Measurements from ENCODE around the gene CCDC57. TPM values are rescaled to one million over a fixed set of nuclear protein-coding genes. Genes with fewer than 3 reads are reported as not detected.

CCDC57 gene
- total RNA-seq, 1 experiment from 2014 or later = 31.0 TPM

- Mint-ChIP-seq H3K27me3 (ENCODE audit: insufficient read depth, unreplicated experiment) (no peaks in the 10 kb centered on the region), H3K4me3 (ENCODE audit: unreplicated experiment) (no peak overlapping the region), H3K36me3 (ENCODE audit: insufficient read depth, unreplicated experiment) (peaks cover 15% of the 10 kb centered on the region), H3K4me1 (ENCODE audit: low read depth, unreplicated experiment) (peaks cover 6% of the 10 kb centered on the region), H3K27ac (ENCODE audit: unreplicated experiment) (no peak overlapping the region), H3K9me3 (ENCODE audit: unreplicated experiment) (no peaks in the 10 kb centered on the region)
- H3K27me3 ChIP-seq (replicated peaks; ENCODE audit: control insufficient read depth, insufficient read depth, low read length) = no peaks in the 10 kb centered on the region
- no peak overlapping the region for H3K4me3 ChIP-seq (ENCODE audit: low read depth, low read length)
- intact Hi-C loops (cut with micrococcal nuclease; ENCODE audit: unreplicated experiment) = no loop called here
- no peak for DNase-seq
- H3K9me3 ChIP-seq = no peaks in the 10 kb centered on the region
- no peaks in the 10 kb centered on the region for H3K36me3 ChIP-seq (ENCODE audit: control insufficient read depth, insufficient read depth, low read length)
- ChIA-PET CTCF (no interaction called here), POLR2A (no interaction called here)
- no TSS peak for BruUV-seq (replicated peaks)
- no peak for TF ChIP-seq CTCF (IDR thresholded peaks at IDR 0.05; ENCODE audit: insufficient read depth in 1 of 2, low read depth in 1 of 2, low read length in 1 of 2, severe bottlenecking in 1 of 2, unreplicated experiment in 1 of 2)
- H3K4me1 ChIP-seq = no peaks in the 10 kb centered on the region
These were observed 98.7 kb downstream of the CCDC57 start for GRCh38 chr17:82113941-82114340.

- POLR2A ChIA-PET = no interaction called here
- Mint-ChIP-seq H3K27me3 (ENCODE audit: insufficient read depth, unreplicated experiment) (no peaks in the 10 kb centered on the region), H3K27ac (ENCODE audit: unreplicated experiment) (no peak overlapping the region), H3K9me3 (ENCODE audit: unreplicated experiment) (no peaks in the 10 kb centered on the region), H3K4me1 (ENCODE audit: low read depth, unreplicated experiment) (peaks cover 6% of the 10 kb centered on the region), H3K4me3 (ENCODE audit: unreplicated experiment) (no peak overlapping the region), H3K36me3 (ENCODE audit: insufficient read depth, unreplicated experiment) (peaks cover 20% of the 10 kb centered on the region)
- no peak for TF ChIP-seq CTCF (IDR thresholded peaks at IDR 0.05; ENCODE audit: insufficient read depth in 1 of 2, low read depth in 1 of 2, low read length in 1 of 2, severe bottlenecking in 1 of 2, unreplicated experiment in 1 of 2)
- DNase-seq = no peak
- BruUV-seq (replicated peaks) = no TSS peak
- Histone ChIP-seq H3K36me3 (ENCODE audit: control insufficient read depth, insufficient read depth, low read length) (no peaks in the 10 kb centered on the region), H3K4me1 (no peaks in the 10 kb centered on the region), H3K4me3 (ENCODE audit: low read depth, low read length) (no peak overlapping the region), H3K9me3 (no peaks in the 10 kb centered on the region), H3K27me3 (replicated peaks; ENCODE audit: control insufficient read depth, insufficient read depth, low read length) (no peaks in the 10 kb centered on the region)
- CTCF ChIA-PET = no interaction called here
- intact Hi-C loops (cut with micrococcal nuclease; ENCODE audit: unreplicated experiment) = no loop called here
These were observed 99.2 kb downstream of the CCDC57 start for GRCh38 chr17:82113422-82113821.

- CTCF ChIA-PET = no interaction called here
- H3K36me3 Mint-ChIP-seq (ENCODE audit: insufficient read depth, unreplicated experiment) = peaks cover 25% of the 10 kb centered on the region
- H3K9me3 Mint-ChIP-seq (ENCODE audit: unreplicated experiment) = no peaks in the 10 kb centered on the region
- POLR2A ChIA-PET = no interaction called here
- DNase-seq = no peak
- no peak overlapping the region for H3K4me3 Mint-ChIP-seq (ENCODE audit: unreplicated experiment)
- H3K4me1 Mint-ChIP-seq (ENCODE audit: low read depth, unreplicated experiment) = peaks cover 6% of the 10 kb centered on the region
- no peaks in the 10 kb centered on the region for H3K9me3 ChIP-seq
- H3K27me3 Mint-ChIP-seq (ENCODE audit: insufficient read depth, unreplicated experiment) = no peaks in the 10 kb centered on the region
- intact Hi-C loops (cut with micrococcal nuclease; ENCODE audit: unreplicated experiment) = no loop called here
- no peak for TF ChIP-seq CTCF (IDR thresholded peaks at IDR 0.05; ENCODE audit: insufficient read depth in 1 of 2, low read depth in 1 of 2, low read length in 1 of 2, severe bottlenecking in 1 of 2, unreplicated experiment in 1 of 2)
- no peaks in the 10 kb centered on the region for H3K36me3 ChIP-seq (ENCODE audit: control insufficient read depth, insufficient read depth, low read length)
- H3K27ac Mint-ChIP-seq (ENCODE audit: unreplicated experiment) = no peak overlapping the region
- H3K4me3 ChIP-seq (ENCODE audit: low read depth, low read length) = no peak overlapping the region
- no peaks in the 10 kb centered on the region for H3K27me3 ChIP-seq (replicated peaks; ENCODE audit: control insufficient read depth, insufficient read depth, low read length)
- H3K4me1 ChIP-seq = no peaks in the 10 kb centered on the region
- BruUV-seq (replicated peaks) = no TSS peak
These were observed 99.7 kb downstream of the CCDC57 start for GRCh38 chr17:82112914-82113311.
